ENCODE measurements around the gene VWA5B1.

The VWA5B1 gene

DNA sequence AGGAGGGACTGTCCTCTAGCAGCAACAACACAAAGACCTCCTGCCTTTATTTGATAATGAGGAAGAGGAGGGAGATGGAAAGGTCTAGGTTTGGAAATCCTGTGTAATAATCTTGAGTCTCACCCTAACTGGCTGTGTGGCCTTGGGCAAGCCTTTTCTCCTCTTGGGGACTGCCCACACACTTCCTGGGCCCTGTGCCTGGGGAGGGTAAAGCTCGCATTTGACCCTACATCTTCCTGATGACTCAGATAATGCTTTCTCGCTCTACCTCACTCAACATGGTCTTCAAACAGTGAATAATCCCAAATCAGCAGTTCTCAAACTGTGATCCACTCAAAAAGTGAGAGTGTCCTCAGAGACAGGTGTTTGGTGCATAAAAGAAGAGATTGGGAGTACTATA lies 81.2 kb downstream of the VWA5B1 start:
- DNase-seq, result no peak

GRCh38 chr1:20372676-20373075 lies 82.0 kb downstream of the VWA5B1 start:
- no peak for DNase-seq

GRCh38 chr1:20373286-20373685 lies 82.6 kb downstream of the VWA5B1 start:
- DNase-seq, result peak; percentile 28

DNA sequence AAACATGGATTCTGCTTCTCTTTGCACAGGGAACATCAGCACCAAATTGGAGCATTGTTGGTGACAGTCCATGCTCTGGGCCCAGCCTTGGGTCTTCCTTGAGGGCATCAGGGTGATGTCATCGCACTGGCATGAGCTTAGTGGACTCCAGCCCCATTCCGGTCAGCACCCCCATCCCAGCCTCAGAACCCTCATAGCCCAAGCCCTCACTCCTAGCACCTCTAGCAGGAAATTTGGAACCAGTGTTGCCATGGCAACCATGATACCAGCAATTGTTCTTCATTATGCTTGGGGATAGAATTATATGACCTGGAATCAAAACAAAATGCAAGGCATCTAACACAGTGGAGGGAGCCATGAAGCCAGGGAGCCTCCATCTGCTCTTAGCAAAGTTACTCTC lies 83.1 kb downstream of the VWA5B1 start:
- DNase-seq, result no peak

DNA sequence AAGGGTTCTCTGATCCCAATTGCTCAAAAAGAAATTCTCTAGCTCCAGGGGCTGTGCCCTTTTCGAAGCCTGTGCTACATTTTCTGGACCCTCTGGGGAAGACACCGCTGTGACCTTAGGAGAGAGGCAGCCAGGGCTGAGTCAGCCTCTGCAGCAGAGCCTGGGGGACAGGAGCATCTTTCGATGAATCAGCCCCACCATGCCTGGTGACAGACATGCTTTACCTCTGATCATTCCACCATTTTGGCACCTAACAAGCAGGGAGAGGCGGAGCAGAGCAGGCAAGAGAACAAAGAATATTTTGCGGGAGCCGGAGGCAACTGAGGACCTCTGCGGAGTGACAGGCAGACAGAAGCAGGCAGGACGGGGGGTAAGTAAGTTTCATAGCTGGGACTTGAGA lies 84.9 kb downstream of the VWA5B1 start:
- no peak for DNase-seq

GRCh38 chr1:20376171-20376570 lies 85.5 kb downstream of the VWA5B1 start:
- DNase-seq, result no peak

DNA sequence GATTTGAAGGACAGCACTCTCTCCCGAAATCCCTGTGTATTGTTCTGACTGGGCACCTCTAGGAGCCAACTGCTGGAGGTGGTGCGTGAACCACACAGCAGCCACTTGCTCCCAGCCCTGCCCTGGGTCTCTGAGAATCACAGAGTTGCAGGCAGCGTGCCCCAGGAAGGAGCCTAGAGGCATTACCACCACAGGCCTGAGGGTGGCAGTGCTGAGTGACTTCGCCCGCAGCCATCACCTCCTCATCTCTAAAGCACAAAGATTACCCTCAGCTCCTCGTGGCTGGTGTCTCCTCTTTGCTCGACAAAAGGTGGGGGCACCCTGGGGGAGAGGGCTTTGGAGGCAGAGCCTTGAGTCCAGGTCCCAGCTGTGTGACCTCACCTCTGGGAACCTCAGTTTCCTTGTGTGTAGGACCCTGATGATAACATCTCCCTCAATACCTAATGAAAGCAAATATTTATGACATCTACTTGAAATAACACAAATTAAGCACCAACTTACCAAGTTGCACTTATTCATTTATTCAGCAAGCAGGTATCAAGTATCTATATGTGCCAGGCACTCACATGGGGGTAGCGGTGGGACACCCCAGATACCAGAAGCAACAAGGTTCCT lies 86.3 kb downstream of the VWA5B1 start:
- peak; percentile 34 for DNase-seq

GRCh38 chr1:20377516-20378270 lies 87.0 kb downstream of the VWA5B1 start:
- no peak for DNase-seq

DNA sequence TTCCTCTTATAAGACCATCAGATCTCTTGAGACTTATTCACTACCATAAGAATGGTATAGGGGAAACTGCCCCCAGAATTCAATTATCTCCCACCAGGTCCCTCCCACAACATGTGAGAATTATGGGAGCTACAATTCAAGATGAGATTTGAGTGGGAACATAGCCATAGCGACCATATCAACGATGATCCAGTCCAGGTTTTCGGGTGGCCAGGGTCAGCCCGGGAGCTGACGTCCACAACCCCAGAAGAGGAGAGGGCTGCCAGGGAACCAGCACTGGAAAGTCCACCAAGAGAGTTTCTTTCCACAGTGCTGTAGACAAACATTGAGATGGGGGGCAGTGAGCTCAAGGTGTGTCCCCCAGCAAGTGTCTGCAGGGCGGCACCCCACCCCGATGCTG lies 88.4 kb downstream of the VWA5B1 start:
- no peak for DNase-seq

- DNase-seq, result no peak
These were observed 89.5 kb downstream of the VWA5B1 start for GRCh38 chr1:20380175-20380574.

DNA sequence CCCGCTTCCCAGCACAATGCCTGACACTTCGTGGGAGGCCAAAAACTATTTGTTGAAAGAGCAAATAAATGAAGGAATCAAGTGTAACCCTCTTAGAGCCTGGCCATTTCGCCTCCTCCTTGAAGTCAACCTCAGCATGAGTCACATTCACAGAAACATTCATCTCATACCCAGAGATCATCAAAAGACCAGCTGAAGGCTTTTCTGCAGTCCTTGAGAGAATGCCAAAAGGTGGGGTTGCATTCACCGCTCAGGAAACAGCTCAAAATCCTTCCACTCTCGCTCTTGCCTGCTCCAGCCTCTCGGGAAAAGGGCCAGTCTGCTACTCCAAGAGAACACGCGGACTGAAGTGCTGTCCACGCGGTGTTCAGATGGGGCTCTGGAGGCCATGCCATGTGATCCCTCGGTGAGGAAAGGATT lies 90.0 kb downstream of the VWA5B1 start:
- DNase-seq, result no peak

DNA sequence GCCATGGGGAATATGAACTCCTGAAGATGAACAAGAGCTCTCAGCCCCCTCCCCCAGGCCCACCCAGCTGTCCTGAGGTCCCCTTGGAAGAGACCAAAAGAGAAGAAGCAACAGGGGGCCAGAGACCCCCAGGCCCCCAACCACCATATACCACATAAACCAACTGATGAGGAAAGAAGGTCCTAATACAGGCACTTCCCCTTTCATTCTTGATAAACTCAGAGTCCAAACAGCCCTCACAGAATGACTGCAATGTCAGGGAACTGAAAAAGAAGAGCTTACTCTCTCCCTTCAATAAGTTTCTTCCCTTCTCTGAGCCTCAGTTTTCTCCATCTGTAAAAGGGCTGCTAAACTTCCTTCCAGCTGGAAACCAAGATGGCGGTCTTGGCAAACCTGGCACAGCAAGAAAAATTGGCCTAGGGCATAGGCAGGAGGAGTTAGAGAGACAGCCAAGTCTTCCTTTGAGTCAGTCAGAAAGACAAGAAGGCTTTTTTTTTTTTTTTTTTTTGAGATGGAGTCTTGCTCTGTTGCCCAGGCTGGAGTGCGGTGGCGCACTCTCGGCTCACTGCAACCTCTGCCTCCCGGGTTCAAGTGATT lies 90.5 kb downstream of the VWA5B1 start:
- no peak for DNase-seq

DNA sequence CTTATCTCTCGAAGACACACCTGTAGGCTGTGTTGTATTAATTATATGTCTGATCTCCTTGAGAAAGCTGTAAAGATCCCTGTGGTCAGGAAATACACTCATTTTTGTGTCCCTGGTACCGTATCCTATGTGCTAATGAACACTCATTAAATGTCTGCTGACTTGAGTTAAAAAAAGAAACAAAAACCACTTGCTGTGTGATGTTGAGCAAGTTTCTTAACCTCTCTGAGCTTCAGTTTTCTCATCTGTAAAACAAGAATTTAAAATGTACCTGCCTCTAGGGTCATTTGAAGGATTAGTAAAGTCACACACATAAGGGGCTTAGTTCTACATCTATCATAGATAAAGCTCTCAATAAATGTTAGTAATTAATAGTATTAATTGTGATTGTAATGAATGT lies 91.3 kb downstream of the VWA5B1 start:
- no peak for DNase-seq

GRCh38 chr1:20382711-20383110 lies 92.0 kb downstream of the VWA5B1 start:
- DNase-seq, result peak; percentile 73

- peak; percentile 33 for DNase-seq
These were observed 93.0 kb downstream of the VWA5B1 start for GRCh38 chr1:20383631-20384030.

GRCh38 chr1:20385630-20386029 lies 95.0 kb downstream of the VWA5B1 start:
- DNase-seq, result no peak

- DNase-seq, result peak; percentile 68
These were observed 95.8 kb downstream of the VWA5B1 start for GRCh38 chr1:20386323-20387081.

GRCh38 chr1:20389571-20389970 lies 98.9 kb downstream of the VWA5B1 start:
- no peak for DNase-seq

DNA sequence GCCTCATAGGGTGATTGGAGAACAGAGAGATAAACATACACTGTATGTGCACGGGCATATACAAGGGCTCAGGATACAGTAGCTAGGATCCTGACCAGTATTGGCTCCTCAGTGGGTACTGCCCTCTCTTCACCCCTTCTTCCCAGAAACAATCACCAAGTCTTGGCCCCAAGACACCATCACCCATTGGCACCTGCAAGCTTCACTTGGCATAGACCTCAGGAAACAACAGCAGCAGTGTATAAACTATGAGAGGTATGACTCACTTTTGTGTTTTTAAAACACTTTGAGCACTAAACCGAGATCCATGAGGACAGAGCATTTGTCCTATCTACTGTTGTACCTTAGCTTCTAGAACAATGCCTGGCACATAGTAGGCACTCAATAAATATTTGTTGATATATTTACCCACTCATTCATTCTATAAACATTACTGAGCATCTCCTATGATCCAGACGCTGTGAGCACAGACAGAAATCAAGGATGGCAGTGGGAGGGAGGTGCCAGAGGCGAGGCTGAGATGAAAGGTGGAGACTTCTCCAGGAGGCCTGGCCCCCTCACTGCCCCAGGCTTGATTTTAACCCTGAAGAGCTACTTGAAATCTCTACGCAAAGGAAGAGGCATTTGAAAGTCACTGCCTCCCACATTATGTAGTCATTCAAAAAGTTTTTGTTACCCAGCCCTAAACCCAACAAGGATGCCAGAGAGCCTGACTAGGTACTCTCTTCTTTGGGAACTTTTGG lies 100.1 kb downstream of the VWA5B1 start:
- DNase-seq, result no peak

DNA sequence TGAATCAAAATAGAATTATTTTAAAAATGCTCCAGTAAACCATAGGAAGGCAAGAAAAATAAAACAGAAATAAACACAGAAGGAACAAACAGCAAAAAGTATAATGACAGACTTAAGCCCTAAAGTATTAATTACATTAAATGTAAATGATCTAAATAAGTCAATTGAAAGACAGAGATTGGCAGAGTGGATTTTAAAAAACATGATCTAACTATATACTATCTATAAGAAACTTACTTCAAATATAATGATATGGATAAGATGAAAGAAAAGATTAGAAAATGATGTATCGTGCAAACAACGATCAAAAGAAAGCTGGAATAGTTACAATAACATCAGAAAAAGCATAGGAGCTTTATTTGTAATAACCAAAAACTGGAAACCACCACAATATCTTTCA lies 104.6 kb downstream of the VWA5B1 start:
- DNase-seq, result no peak

GRCh38 chr1:20398744-20399143 lies 108.1 kb downstream of the VWA5B1 start:
- DNase-seq, result no peak

DNA sequence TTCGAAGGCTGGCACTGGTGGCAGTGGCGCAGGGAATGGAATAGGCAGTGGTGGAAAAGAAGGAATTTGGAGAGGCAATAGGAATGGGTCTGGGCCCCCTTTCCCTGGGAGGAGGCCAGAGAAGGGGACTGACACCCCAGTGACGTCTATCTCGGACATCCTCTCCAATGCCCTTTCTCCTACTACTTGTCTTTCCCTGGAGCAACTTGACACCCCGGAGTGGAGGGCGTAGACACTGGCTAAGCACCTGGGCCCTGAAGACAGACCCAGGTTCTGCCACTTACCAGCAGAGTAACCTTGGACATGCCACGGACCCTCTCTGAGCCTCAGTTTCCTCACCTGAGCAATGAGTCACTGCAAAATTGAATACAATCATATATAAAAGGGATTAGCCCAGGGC lies 108.5 kb downstream of the VWA5B1 start:
- no peak for DNase-seq

GRCh38 chr1:20399606-20400180 lies 109.0 kb downstream of the VWA5B1 start:
- no peak for DNase-seq

All from NCI-H2171 treated with DMSO at 0.1 percent for 48 hours (cell line).